Dermis microvascular lymphatic vessel endothelial cell (primary cell): ENCODE results near the gene IL25. TPM values are rescaled to one million over a fixed set of nuclear protein-coding genes. Genes with fewer than 3 reads are reported as not detected.
"Not testable (repeated sequence)": the region's sequence is repeated elsewhere in the genome, so short reads cannot be mapped to it uniquely, and the experiment has no call there.

ENCODE experiments used
- DNase-seq, 2 donors: peaks; one replicate each; pipeline versions ENCODE4 v3.0.0 to v3.0.0-alpha.2; 2010; ENCODE audit warnings: low read depth in 2 of 2
- total RNA-seq: library from RNA; depleted of rRNA; stranded (reverse); fragments of >200 nt; gene quantifications from 2 replicates; pipeline ENCODE4 v1.2.1, GENCODE V29; 2014

Gene IL25
- total RNA-seq, 1 donor from 2014 or later = not detected

DNA sequence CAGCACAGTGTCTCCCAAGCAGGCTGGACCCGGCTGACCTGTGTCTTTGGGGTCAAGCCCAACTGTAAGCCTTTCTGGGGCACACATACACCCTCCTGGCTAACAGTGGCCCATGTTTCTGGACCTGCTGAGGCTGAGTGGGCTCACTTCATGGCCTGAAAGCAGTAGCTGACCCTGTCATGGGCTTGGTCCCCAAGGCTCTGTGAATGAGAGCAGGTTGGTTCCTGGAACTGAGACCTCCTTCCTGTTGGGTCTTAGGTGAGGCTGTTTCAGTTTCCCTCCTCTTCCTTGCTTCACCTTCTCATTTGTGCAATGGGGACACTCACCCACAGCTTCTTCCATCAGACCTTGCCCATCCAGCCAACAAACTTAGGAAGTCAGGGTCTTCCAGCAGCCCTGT, 744 bp upstream of the IL25 start:
- DNase-seq = no peak

DNA sequence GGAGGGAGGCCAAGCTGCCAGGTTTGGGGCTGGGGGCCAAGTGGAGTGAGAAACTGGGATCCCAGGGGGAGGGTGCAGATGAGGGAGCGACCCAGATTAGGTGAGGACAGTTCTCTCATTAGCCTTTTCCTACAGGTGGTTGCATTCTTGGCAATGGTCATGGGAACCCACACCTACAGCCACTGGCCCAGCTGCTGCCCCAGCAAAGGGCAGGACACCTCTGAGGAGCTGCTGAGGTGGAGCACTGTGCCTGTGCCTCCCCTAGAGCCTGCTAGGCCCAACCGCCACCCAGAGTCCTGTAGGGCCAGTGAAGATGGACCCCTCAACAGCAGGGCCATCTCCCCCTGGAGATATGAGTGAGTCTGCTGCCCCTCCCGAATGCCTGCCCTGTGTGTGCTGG, 432 bp downstream of the IL25 start:
- no peak for DNase-seq

DNA sequence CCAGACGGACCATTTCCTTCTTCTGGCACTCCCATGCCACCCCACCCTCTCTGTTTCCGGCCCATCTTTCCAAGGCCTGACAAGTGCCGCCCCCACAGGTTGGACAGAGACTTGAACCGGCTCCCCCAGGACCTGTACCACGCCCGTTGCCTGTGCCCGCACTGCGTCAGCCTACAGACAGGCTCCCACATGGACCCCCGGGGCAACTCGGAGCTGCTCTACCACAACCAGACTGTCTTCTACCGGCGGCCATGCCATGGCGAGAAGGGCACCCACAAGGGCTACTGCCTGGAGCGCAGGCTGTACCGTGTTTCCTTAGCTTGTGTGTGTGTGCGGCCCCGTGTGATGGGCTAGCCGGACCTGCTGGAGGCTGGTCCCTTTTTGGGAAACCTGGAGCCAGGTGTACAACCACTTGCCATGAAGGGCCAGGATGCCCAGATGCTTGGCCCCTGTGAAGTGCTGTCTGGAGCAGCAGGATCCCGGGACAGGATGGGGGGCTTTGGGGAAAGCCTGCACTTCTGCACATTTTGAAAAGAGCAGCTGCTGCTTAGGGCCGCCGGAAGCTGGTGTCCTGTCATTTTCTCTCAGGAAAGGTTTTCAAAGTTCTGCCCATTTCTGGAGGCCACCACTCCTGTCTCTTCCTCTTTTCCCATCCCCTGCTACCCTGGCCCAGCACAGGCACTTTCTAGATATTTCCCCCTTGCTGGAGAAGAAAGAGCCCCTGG, 3.1 kb downstream of the IL25 start:
- no peak for DNase-seq

DNA sequence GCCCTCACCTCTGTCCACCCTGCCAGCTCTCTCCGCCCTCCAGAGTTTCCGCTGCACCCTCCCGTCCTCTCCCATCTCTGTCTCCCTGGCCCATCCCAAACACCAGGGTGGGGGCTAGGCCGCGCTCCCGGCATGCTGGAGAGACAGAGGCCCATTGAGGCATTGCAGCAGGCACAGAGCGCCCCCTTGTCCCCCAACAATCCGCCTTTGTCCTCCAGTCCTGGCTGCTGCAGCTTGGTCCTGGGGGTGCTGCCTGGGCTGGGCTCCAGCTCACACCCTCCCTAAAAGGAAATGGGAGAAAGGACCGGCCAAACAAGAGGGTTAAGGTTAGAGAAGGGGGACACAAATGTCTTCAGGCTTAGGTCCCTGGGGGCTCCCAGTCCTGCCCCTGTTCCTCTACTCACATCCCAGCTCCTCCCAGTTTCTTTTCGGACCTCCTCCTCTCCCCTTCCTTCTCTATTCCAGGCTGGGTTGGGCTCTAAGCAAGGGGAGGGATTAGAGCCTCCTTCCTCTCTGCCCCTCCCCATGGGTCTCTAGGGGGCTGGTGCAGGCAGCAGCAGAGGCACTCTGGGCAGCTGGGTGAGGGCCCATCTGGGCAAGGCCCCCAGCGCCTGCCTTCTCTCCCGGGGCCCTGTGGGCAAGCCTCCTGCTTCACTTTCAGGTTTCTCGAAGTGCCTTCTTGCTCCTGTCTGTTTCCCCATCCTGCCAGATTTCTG, 4.0 kb downstream of the IL25 start, which contains the start of gene CMTM5:
Gene CMTM5 (plus strand): TSS at position 565 of the 716 bp plus-strand sequence. CDS start 206 bp downstream, outside the sequence.
- DNase-seq = no peak

DNA sequence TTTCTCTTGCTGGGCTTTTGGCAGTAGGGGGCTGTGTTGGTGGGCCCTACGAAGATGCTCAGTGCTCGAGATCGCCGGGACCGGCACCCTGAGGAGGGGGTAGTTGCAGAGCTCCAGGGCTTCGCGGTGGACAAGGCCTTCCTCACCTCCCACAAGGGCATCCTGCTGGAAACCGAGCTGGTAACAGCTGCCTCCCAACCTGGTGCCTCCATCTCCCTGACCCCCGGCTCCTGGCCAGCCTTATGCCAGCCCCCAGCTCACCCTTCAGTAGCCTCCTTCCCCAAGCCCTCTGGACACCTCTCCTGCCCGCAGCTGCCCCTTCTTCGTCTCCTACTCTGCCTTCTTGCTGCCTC, 4.6 kb downstream of the IL25 start:
- no peak for DNase-seq

DNA sequence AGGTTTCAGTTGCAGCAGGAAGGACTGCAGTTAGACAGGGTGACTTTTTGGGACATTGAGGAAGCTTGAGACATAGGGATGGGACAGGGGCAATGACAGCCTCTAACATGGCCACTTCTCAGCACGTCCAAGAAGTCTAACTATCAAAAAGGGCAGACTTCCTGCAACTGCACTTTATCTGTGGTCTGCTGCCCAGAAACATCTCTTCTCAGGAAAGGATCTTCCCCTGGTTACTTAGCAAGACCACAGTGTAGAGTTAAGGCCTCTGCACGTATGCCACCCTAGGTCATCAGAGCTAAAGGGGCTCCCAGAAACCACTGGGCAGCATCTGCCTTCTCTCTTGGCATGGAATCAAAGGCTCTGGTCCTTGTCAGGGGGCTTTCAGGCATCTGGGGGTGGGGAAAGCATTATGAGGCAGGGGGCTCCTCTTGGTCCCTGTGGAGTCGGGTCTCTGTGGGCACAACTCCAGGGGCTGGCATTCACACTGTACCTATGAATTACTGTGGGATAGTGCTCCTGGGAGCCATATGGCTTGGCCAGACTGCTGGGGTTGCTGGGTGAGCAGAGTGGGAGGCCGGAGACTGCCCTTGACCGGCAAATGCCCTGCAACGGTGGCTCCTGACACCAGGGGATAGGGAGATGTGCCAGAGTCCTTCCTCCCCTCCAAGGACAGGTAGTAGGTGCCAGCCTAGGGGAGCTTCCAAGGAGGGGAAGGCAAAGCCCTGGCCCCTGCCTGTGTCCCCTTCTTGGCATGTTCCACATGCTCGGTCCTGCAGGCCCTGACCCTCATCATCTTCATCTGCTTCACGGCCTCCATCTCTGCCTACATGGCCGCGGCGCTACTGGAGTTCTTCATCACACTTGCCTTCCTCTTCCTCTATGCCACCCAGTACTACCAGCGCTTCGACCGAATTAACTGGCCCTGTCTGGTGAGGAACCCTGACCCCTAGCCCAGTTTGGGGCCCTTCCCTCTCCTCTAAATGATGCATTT, 5.3 kb downstream of the IL25 start:
- no peak for DNase-seq

DNA sequence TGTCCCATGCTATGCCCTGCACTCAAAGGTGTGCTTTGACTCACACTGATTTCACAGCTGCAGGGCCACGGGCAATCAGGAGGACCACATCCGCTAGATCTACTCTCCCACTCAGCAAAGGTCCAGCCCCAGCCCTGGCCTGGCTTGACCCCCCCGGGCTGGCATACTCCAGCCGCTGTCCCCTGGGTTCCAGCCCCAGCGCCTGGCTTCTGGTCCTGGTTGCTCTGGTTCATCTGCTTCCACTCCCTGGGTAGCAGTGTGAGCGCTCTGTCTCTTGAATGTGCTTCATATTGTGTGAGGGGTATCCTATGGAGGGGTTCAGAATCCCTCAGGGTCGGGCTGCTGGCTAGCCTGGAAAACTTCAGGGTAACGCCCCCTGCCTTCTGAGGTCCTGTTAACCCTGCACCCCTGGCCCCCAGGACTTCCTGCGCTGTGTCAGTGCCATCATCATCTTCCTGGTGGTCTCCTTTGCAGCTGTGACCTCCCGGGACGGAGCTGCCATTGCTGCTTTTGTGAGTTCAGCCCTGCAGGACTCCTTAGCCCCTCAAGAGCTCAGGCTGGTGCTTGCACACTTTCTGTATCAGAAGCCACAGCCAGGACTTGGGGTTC, 6.1 kb downstream of the IL25 start:
- DNase-seq = no peak

DNA sequence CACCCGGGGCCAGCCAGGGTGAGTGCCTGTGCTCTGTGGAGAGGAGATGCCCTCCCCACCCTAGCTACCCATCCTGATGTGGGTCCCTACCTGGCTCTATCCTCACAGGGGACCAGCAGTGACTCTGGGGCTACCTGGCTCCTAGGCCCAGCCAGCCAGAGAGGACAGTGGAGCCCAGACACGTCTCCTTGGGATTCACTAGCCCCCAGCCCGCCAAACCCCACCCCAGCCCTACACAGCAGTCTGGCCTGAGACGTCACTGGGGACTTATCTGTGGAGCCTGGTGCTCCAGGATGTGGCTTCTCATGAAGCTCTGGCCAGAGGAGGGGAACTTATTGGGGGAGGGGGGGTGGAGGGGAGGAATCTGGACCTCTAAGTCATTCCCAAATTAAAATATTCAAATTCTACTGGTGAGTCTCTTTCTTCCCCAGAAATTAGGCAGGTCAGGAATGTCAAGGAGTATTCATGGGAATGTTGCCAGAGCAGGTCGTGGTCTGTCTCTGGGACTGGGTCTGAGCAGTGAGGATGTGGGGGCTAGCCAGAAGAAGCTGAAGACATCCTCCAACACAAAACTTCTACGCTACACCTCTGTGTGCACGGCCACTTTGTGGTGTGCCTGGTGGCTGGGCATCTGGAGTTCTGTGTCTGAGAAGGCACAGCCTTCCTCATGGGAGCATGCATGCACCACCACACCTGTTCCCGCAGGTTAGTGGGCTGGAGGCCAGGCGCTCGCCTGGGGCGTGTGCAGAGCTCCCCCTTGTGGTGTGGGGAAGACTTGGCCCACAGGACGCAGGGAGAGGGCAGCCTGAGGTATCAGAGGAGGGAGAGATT, 7.0 kb downstream of the IL25 start:
- DNase-seq = peak in 1 of 2 donors; percentile 40

DNA sequence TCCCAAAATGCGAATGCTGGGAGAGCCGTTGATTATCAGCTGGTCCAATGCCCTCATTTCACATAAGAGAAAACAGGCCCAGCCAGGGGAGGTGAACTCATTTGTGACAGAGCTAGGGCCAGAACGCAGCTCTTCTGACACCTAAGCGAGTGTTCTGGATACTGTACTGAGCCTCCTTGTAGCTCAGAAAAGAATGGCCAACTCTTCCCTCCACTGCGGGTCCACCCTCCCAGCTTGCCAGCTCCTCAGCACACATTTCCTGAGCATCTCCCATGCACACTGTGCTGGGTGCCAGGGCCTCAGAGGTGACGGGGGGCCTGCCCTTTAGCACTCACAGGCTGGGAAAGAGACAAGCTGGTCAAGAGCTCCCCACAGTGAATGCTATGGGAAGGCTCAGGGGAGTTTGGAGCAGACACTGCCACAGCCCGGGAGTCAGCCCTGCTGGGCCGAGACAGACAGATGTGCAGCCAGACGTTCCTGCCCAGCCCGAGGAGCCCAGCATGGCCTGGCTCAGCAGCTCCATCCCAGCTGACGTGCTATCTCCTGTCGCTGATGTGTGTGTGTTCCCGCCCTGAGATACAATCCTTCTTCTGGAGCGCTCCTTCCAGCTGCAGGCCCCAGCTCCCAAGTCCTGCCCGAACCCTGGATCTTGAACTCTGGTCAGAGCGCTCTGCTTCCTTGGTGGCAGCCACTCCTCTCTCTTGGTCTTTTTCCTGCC, 7.7 kb downstream of the IL25 start:
- no peak for DNase-seq

DNA sequence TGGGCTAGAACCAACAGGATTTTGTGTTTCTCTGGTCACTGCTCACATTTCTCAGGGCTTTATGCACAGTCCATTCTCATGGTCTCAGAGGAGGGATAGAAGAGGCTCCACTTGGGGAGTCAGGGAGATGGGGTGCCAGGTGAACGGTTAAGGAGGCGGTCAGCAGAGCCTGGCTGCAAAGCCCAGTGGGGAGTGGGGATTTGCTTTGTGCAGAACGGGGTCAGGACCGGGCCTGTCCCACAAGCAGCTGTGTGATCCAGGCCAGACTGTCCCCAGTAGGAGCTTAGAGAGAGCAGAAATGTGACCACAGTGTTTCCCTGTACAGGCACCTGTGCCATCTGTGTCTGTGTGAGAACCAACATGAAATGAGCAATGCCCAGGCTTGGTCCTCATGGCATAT, 8.4 kb downstream of the IL25 start:
- DNase-seq = no peak

DNA sequence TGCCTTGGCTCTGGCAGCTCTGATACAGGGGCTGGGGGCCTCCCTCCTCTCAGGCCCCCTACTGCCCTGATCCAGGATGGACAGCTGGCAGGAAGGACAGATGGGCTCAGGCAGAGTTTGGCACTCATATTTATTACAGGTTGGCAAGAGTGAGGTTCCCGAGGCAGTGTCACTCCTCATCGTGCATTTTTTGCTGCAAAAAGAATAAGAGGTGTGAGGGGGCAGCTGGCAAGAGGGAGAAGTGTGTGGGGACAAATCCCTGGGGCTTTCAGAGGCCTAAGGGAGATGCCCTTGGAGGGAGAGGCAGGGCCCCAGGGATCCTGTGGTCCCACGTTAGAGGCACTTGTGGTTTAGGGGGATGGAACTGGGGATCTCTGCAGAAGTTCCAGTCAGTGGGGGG, 9.3 kb downstream of the IL25 start:
- no peak for DNase-seq

DNA sequence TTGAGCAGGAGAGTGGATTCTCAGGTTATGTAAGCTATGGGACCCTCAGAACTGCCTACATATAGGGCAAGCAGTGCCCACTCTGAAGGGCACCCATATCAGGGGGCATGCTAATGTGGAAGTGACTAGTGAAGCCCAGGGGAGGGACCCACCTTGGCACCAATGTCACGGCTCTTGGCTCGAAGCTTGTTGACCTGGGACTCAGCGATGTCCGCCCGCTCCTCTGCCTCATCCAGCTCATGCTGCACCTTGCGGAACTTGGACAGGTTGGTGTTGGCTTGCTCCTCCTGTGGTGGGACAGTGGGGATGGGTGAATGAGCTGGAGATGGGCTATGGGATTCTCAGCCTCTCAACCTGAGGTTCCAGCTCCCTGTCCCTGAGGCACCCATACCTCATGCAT, 9.7 kb downstream of the IL25 start:
- no peak for DNase-seq

DNA sequence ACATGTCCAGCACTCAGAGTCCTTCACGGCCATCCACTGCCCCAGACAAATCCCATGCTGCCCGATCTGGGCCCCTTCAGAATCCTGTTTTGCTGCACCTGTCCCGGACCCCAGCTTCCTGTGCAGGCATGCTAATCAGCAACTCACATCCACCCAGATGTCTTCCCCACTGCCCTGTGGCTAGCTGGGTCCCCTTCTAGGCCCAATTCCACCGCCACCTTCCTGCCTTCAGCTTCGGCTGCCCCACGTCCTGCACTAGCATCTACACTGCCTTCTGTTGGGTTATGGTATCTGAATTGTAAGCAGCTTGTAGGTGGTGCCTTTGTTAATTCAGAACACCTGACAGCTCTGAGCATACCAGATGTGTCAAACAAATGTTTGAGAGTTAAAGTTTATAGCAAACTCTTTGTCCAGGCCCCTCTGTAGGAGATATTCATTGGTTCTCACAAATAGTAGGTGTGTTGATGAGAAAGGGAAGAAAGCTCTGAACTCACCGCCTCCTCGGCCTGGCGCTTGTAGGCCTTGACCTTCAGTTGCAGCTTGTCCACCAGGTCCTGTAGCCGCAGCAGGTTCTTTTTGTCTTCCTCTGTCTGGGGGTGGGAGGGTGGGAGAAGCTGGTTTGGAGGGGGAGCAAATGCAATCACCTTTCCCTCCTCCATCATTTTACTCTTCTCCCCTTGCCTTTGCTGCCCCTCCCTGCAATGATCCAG, 10.3 kb downstream of the IL25 start:
- DNase-seq = no peak

DNA sequence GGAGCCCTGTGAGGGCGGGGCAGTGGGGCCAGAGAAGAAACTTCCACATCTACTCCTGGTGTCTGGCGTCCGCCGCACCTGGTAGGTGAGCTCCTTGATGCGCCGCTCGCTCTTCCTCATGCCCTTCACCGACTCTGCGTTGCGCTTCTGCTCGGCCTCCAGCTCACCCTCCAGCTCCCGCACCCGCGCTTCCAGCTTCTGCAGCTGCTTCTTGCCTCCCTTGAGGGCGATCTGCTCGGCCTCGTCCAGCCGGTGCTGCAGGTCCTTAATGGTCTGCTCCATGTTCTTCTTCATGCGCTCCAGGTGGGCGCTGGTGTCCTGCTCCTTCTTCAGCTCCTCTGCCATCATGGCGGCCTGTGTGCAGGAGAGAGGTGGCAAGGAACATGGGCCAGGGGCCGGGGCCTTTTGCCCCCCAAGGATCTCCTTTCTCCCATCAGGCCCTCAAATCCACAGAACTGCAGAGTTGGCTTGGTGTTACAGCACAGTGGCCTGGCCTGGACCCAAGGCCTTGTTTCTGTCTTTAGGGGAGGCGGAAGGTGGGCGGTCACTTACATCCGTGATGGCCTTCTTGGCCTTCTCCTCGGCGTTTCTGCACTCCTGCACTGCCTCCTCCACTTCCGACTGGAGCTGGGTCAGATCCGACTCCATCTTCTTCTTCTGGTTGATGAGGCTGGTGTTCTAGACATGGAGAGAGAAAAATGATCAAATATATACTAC, 11.9 kb downstream of the IL25 start:
- DNase-seq = no peak

DNA sequence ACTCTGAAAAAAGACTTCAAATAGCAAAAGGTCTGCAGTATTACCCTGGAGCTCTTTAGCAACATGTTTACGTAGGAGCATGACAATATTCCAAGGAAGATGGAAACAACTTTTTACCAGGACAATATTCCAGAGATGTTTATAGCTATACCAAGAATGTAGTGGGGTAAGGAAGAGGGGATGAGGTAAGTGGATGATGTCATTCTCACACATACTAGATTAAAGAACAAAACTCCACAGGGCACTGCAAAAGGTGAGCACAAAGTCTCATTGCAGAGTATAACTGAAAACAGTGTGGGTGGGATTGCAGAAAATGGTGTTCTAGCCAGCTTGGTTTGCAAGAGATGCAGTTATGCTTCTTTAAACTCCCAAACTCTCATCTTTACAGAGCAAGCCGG, 12.6 kb downstream of the IL25 start:
- DNase-seq = no peak

DNA sequence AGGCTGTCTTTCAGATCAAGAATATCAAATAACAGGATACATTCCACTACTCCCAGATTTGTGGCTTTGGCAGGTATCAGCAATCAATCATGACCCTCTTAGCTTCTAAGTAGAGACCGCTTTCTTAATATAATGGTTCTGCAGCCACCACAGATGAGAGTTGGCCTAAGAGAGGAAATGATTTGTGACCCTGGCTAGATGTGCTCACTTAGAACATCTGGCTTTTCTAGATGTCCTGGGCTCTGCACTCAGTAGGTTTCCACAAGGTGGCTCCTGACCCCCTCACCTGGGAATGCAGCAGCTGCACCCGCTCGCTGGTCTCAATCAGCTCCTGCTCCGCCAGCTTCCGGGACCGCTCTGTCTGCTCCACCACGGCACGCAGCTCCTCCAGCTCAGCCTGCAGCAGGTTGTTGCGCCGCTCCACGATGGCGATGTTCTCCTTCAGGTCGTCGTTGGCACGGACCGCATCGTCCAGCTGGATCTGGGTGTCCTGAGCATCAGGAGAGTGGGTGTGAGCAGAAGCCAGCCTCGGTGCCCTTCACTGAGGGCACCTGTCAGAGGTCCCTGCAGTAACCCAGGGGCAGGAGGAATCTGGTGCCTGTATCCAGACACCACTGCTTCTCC, 13.1 kb downstream of the IL25 start:
- no peak for DNase-seq

DNA sequence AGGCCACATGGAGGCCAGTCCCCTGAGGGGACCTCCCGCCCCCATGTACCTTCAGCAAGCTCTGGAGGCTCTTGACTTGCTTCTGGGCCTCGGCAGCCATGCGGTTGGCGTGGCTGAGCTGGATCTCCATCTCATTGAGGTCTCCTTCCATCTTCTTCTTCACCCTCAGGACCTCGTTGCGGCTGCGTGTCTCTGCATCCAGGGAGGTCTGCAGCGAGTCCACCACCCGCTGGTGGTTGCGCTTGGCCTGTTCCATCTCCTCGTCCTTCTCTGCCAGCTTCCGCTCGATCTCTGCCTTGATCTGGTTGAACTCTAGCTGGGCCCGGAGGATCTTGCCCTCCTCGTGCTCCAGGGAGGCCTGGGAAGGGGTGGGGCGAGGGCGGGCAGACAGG, 13.7 kb downstream of the IL25 start:
- not testable (repeated sequence) for DNase-seq

DNA sequence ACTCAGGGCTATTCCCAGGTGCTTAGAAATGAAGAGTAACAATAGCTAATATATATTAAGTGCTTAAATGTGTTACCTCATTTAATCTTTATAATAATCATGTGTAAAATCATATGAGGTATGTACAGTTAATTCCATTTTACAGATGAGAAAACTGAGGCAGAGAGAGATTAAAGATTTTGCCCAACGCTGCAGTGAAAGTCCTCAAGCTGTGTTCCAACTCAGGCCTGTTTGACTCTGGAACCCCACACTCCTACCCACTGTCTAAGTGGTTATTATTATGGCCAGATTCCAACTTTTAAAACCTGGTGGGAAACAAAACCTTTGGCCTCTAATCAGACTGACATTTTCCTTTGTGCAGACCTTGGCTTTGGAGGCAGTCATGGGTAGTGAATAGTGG, 14.4 kb downstream of the IL25 start:
- no peak for DNase-seq
